ENCODE data around the gene BSDC1. TPM values are rescaled to one million over a fixed set of nuclear protein-coding genes. Genes with fewer than 3 reads are reported as not detected.

The BSDC1 gene
- total and polyA plus RNA-seq, 2 of the 13 experiments (the other 11 are each of a cell fraction or from before 2014, with no cell fraction given) = 40.3 to 64.2 TPM

- H3K4me2 ChIP-seq (ENCODE audit: low read depth, low read length) = peak overlapping the region; percentile 47
- in situ Hi-C loops (cut with HindIII; ENCODE audit: extremely low pct_ligation_motif_present, low pct_unique_long_range_greater_than_20kb) = no loop called here
- POLR2A ChIA-PET = interaction anchor here (10.1 kb wide), 1 partner anchor 11 kb away, joined by 222 read pairs; the partner anchor contains the start of gene MARCKSL1
- TF ChIP-seq, protein P1, sequence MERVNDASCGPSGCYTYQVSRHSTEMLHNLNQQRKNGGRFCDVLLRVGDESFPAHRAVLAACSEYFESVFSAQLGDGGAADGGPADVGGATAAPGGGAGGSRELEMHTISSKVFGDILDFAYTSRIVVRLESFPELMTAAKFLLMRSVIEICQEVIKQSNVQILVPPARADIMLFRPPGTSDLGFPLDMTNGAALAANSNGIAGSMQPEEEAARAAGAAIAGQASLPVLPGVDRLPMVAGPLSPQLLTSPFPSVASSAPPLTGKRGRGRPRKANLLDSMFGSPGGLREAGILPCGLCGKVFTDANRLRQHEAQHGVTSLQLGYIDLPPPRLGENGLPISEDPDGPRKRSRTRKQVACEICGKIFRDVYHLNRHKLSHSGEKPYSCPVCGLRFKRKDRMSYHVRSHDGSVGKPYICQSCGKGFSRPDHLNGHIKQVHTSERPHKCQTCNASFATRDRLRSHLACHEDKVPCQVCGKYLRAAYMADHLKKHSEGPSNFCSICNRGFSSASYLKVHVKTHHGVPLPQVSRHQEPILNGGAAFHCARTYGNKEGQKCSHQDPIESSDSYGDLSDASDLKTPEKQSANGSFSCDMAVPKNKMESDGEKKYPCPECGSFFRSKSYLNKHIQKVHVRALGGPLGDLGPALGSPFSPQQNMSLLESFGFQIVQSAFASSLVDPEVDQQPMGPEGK (CRISPR knock-in tag; IDR thresholded peaks at IDR 0.05) = 0 out of 2 replicates have a peak, but pooled peaks have one; percentile 24
- TF ChIP-seq SOX13 (IDR thresholded peaks at IDR 0.05) (no peak), SOX13 (CRISPR knock-in tag; conservative IDR thresholded peaks at IDR 0.05 in 1 of 2, IDR thresholded peaks at IDR 0.05 in 1 of 2) (peak in 1 of 2 experiments; percentile 7; a peak in 1 of 4 replicates), ZNF841 (CRISPR knock-in tag; IDR thresholded peaks at IDR 0.05; ENCODE audit: borderline replicate concordance) (no peak), HOXD1 (CRISPR knock-in tag; IDR thresholded peaks at IDR 0.05) (no peak), ZBTB21 (CRISPR knock-in tag; IDR thresholded peaks at IDR 0.05) (no peak), NBN (conservative IDR thresholded peaks at IDR 0.05) (no peak), GABPA (IDR thresholded peaks at IDR 0.05; ENCODE audit: low read depth, low read length) (no peak), GABPA (CRISPR knock-in tag; IDR thresholded peaks at IDR 0.05; ENCODE audit: low read depth) (peak; percentile 10; the same call in 1 of the 2 replicates), KDM1A (CRISPR knock-in tag; IDR thresholded peaks at IDR 0.05) (peak; percentile 35; the same call in 1 of the 2 replicates), HDAC2 (CRISPR knock-in tag; IDR thresholded peaks at IDR 0.05) (peak; percentile 45; the same call in 1 of the 2 replicates), ZNF253 (CRISPR knock-in tag; IDR thresholded peaks at IDR 0.05; ENCODE audit: borderline replicate concordance) (no peak), NR2C2 (CRISPR knock-in tag; IDR thresholded peaks at IDR 0.05; ENCODE audit: borderline replicate concordance) (no peak), GTF3A (CRISPR knock-in tag; conservative IDR thresholded peaks at IDR 0.05) (no peak), FLYWCH1 (CRISPR knock-in tag; IDR thresholded peaks at IDR 0.05) (no peak), ZBTB38 (CRISPR knock-in tag; IDR thresholded peaks at IDR 0.05) (peak; percentile 49; the same call in 1 of the 2 replicates)
- TF ChIP-seq, protein P2, sequence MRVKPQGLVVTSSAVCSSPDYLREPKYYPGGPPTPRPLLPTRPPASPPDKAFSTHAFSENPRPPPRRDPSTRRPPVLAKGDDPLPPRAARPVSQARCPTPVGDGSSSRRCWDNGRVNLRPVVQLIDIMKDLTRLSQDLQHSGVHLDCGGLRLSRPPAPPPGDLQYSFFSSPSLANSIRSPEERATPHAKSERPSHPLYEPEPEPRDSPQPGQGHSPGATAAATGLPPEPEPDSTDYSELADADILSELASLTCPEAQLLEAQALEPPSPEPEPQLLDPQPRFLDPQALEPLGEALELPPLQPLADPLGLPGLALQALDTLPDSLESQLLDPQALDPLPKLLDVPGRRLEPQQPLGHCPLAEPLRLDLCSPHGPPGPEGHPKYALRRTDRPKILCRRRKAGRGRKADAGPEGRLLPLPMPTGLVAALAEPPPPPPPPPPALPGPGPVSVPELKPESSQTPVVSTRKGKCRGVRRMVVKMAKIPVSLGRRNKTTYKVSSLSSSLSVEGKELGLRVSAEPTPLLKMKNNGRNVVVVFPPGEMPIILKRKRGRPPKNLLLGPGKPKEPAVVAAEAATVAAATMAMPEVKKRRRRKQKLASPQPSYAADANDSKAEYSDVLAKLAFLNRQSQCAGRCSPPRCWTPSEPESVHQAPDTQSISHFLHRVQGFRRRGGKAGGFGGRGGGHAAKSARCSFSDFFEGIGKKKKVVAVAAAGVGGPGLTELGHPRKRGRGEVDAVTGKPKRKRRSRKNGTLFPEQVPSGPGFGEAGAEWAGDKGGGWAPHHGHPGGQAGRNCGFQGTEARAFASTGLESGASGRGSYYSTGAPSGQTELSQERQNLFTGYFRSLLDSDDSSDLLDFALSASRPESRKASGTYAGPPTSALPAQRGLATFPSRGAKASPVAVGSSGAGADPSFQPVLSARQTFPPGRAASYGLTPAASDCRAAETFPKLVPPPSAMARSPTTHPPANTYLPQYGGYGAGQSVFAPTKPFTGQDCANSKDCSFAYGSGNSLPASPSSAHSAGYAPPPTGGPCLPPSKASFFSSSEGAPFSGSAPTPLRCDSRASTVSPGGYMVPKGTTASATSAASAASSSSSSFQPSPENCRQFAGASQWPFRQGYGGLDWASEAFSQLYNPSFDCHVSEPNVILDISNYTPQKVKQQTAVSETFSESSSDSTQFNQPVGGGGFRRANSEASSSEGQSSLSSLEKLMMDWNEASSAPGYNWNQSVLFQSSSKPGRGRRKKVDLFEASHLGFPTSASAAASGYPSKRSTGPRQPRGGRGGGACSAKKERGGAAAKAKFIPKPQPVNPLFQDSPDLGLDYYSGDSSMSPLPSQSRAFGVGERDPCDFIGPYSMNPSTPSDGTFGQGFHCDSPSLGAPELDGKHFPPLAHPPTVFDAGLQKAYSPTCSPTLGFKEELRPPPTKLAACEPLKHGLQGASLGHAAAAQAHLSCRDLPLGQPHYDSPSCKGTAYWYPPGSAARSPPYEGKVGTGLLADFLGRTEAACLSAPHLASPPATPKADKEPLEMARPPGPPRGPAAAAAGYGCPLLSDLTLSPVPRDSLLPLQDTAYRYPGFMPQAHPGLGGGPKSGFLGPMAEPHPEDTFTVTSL (CRISPR knock-in tag; IDR thresholded peaks at IDR 0.05; ENCODE audit: borderline replicate concordance) = no peak
These were observed 45.0 kb downstream of the BSDC1 start for GRCh38 chr1:32349211-32349708.

More at GRCh38 chr1:32349211-32349708, 45.0 kb downstream of the BSDC1 start:
- DNase-seq (ENCODE audit: low spot score) (peak; percentile 74), FAIRE-seq (peak; percentile 34), ATAC-seq (peak; percentile 10)
- Histone ChIP-seq H3K79me2 (ENCODE audit: insufficient read depth, low read length) (no peaks in the 10 kb centered on the region), H3K27ac (ENCODE audit: extremely low read length, insufficient read depth, low read length) (peak overlapping the region; percentile 92), H3K27me3 (ENCODE audit: control insufficient read depth in 1 of 2, insufficient read depth in 2 of 2, low read length in 2 of 2) (no peaks in the 10 kb centered on the region), H3K9ac (ENCODE audit: insufficient read depth, low read depth, low read length) (peak overlapping the region; percentile 19), H3K4me3 (replicated peaks in 1 of 3; ENCODE audit: insufficient read depth in 1 of 3, low read depth in 2 of 3, low read length in 3 of 3) (no peak overlapping the region), H3K9me3 (ENCODE audit: low read length) (no peaks in the 10 kb centered on the region), H4K20me1 (ENCODE audit: insufficient read depth, low read length) (no peaks in the 10 kb centered on the region), H3K4me1 (ENCODE audit: insufficient read depth, low read length) (peaks cover 86% of the 10 kb centered on the region), H2AFZ (ENCODE audit: low read length) (no peak overlapping the region), H3K36me3 (replicated peaks in 1 of 2; ENCODE audit: control insufficient read depth in 1 of 2, insufficient read depth in 2 of 2, low read length in 2 of 2) (no peaks in the 10 kb centered on the region)
- BruUV-seq (replicated peaks) = TSS peak; percentile 41
- intact Hi-C loops (cut with micrococcal nuclease; ENCODE audit: unreplicated experiment) = no loop called here
- CTCF ChIA-PET (ENCODE audit: low intra/inter-chr PET ratio, low total read pairs) = no interaction called here
- 24% methylated on average over 5 of the region's 8 CpGs for WGBS (ENCODE audit: low lambda C conversion rate)

Measured in HepG2 (cell line).